Sigmoid colon (tissue), 7 donors: ENCODE measurements around the gene CCDC83. TPM values are rescaled to one million over a fixed set of nuclear protein-coding genes. Genes with fewer than 3 reads are reported as not detected.

Experiments used
- DNase-seq: peaks from one replicate; pipeline ENCODE4 v3.0.0-alpha.2; 2019
- H3K27ac ChIP-seq, 4 donors: fragments of 200-600 bp; sonication (generic); one replicate each; pipeline ENCODE4 v1.5.1; 2016 to 2019; ENCODE audit warnings: mild to moderate bottlenecking in 1 of 4
- H3K27me3 ChIP-seq, 3 donors: fragments of 200-600 bp; sonication (generic); one replicate each; pipeline ENCODE4 v1.5.1; 2019; ENCODE audit warnings: mild to moderate bottlenecking in 1 of 3
- H3K36me3 ChIP-seq, 4 donors: fragments of 200-600 bp; sonication (generic); one replicate each; pipeline ENCODE4 v1.5.1; 2016 to 2019
- H3K4me1 ChIP-seq, 4 donors: fragments of 200-600 bp; sonication (generic); one replicate each; pipeline ENCODE4 v1.5.1; 2017 to 2019
- H3K4me3 ChIP-seq, 4 donors: fragments of 200-600 bp; sonication (generic); one replicate each; pipeline ENCODE4 v1.5.1; 2017 to 2019; ENCODE audit warnings: mild to moderate bottlenecking in 2 of 4, moderate library complexity in 1 of 4
- H3K9me3 ChIP-seq, 4 donors: fragments of 200-600 bp in 3 of 4; sonication (generic) in 3 of 4; one replicate each; pipeline versions ENCODE4 v1.5.1 to v1.6.1; 2013 to 2019
- EP300 ChIP-seq, 4 donors: sonication (generic); formaldehyde crosslinking; IDR thresholded peaks; one replicate each; pipeline ENCODE4 v1.6.1; 2017; ENCODE audit warnings: antibody characterized with exemption in 4 of 4
- POLR2A ChIP-seq, 2 donors: fragments of 450-650 bp; IDR thresholded peaks; one replicate each; pipeline ENCODE4 v1.6.1; 2016; ENCODE audit warnings: antibody characterized with exemption in 2 of 2, mild to moderate bottlenecking in 2 of 2, moderate library complexity in 2 of 2
- POLR2AphosphoS5 ChIP-seq, 4 donors: sonication (generic); formaldehyde crosslinking; IDR thresholded peaks; one replicate each; pipeline ENCODE4 v1.6.1; 2017; ENCODE audit warnings: antibody characterized with exemption in 4 of 4
- WGBS, 2 donors: extraction: QIAGEN DNeasy Blood & Tissue Kit; methylation state at CpG; one replicate each; pipeline ENCODE4 v1.1.7; 2013; 5-methylcytosine and 5-hydroxymethylcytosine counted together
- intact Hi-C: fragments of 100-400 bp; cut with DNase I; formaldehyde crosslinking; loops from one replicate; pipeline ENCODE4 v1.15.1; 2023
- polyA plus RNA-seq, 3 donors: library from polyadenylated mRNA; stranded (reverse); fragments of 200-250 nt; gene quantifications; one replicate each; pipeline ENCODE4 v1.2.3, GENCODE V29; 2013
- total RNA-seq, 4 donors: library from RNA; depleted of rRNA; stranded (reverse); fragments of >200 nt; gene quantifications; one replicate each; pipeline ENCODE4 v1.1.0, GENCODE V29; 2016
- TF ChIP-seq, protein P1 (sequence below), 4 experiments: fragments of 450-650 bp in 3 of 4; fragments of 200-600 bp in 1 of 4; IDR thresholded peaks; one replicate each; pipeline ENCODE4 v1.5.1; 2016 to 2019; ENCODE audit warnings: antibody characterized with exemption in 4 of 4, mild to moderate bottlenecking in 3 of 4, moderate library complexity in 2 of 4
- donor health status: healthy with polysubstance abuse.
- donor health status: Bipolar disorder and iron deficiency.
- donor health status: healthy.

The CCDC83 gene
- total and polyA plus RNA-seq, 7 donors: not detected

DNA sequence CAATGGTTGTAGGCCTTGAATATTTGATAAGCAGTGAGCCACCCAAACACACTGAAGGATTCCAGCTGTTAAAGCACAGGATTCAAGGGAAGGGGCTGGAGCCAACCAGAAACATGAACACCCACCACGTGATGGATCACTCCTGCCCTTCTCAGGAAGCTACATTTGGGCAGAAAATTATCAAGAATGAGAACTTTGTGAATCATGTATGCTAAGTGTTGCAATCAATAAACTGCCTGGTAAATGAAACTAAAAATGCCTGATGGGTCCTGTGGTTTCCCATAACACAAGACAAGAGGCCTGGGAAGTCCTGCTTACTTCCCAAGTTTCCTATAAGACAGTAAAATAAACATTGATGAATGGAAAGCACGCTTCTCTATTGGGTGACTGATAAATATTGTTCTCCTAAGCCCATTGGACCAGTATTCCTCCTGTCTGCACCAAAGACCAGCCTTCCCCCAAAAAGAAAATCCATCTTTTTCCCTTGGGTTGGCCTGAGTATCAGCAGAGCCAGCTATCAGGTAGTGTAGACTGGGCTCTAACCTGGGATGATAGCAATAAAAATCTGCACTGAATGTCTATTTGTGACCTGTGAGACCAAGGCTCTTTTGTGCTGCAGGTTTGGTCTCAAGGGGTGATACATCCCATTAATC, 98.4 kb downstream of the CCDC83 start:
- 45 to 46% methylated on average over 2 of the region's 2 CpGs for WGBS, 2 donors
- peak overlapping the region in 2 of 4 donors; percentile 69 to 74 for H3K27ac ChIP-seq
- intact Hi-C loops: no loop called here

DNA sequence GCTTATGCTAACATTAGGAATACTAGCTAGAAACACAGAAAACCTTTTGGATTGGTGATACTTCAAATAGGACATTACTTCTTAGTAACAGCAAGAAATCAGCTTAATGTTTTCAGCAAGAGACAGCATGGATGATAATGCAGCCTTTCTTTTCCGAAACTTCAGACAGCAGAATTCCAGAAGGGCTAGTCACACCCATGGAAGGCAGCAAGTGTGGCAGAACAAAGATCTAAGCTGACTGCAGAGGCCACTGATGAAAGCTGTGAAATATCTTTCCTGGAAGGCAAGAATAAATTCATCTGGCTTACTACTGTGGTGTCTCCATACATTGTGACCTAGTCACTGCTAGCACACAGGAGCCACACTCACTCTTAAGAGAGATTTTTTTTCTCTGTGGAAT, 100.3 kb downstream of the CCDC83 start:
- Histone ChIP-seq H3K27me3 (no peaks in the 10 kb centered on the region), H3K4me3 (no peak overlapping the region), H3K9me3 (no peaks in the 10 kb centered on the region), H3K27ac (peak overlapping the region; percentile 42 to 74 (median 68)), H3K4me1 (peaks cover 0 to 34% (median 21%) of the 10 kb centered on the region in 4 donors), H3K36me3 (peaks cover 0 to 44% (median 2%) of the 10 kb centered on the region in 4 donors)
- 84 to 96% methylated on average over 1 of the region's 1 CpG for WGBS, 2 donors
- intact Hi-C loops: loop anchor here (5.0 kb wide), 1 partner anchor 87 kb away; no protein-coding TSS in a partner anchor
- no peak for DNase-seq
- TF ChIP-seq, protein P1, sequence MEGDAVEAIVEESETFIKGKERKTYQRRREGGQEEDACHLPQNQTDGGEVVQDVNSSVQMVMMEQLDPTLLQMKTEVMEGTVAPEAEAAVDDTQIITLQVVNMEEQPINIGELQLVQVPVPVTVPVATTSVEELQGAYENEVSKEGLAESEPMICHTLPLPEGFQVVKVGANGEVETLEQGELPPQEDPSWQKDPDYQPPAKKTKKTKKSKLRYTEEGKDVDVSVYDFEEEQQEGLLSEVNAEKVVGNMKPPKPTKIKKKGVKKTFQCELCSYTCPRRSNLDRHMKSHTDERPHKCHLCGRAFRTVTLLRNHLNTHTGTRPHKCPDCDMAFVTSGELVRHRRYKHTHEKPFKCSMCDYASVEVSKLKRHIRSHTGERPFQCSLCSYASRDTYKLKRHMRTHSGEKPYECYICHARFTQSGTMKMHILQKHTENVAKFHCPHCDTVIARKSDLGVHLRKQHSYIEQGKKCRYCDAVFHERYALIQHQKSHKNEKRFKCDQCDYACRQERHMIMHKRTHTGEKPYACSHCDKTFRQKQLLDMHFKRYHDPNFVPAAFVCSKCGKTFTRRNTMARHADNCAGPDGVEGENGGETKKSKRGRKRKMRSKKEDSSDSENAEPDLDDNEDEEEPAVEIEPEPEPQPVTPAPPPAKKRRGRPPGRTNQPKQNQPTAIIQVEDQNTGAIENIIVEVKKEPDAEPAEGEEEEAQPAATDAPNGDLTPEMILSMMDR (IDR thresholded peaks at IDR 0.05): no peak
- TF ChIP-seq POLR2AphosphoS5 (IDR thresholded peaks at IDR 0.05): no peak

More for the DNA sequence above, 98.4 kb downstream of the CCDC83 start:
- Histone ChIP-seq H3K4me3 (no peak overlapping the region), H3K9me3 (no peaks in the 10 kb centered on the region), H3K4me1 (peaks cover under 1 to 34% (median 21%) of the 10 kb centered on the region in 4 donors), H3K36me3 (peaks cover 0 to 27% (median 2%) of the 10 kb centered on the region in 4 donors), H3K27me3 (no peaks in the 10 kb centered on the region)
- DNase-seq: no peak
- TF ChIP-seq POLR2AphosphoS5 (IDR thresholded peaks at IDR 0.05) (no peak), POLR2A (IDR thresholded peaks at IDR 0.05) (no peak), EP300 (IDR thresholded peaks at IDR 0.05) (no peak)
- TF ChIP-seq, protein P1 (IDR thresholded peaks at IDR 0.05): no peak

DNA sequence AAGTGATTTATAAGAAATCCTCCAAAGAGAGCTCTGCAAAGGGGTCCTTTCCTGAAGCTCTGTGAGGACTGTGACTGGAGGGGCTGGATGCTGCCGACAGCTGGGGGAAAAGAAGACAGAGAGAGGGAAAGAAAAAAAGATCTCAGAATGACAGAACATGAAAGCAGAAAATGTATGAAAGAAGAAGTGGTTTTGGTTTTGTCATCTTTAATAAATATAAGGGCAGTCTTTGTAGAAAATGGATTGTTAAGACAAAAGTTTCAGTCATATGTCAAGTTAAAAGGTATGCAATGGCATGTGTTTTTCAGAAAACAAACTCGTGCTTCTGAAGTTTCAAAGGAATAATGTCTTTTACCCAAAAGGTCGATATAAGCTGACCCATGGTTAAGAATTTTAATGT, 105.5 kb downstream of the CCDC83 start:
- no peak for TF ChIP-seq POLR2AphosphoS5 (IDR thresholded peaks at IDR 0.05)
- TF ChIP-seq, protein P1 (IDR thresholded peaks at IDR 0.05): no peak
- intact Hi-C loops: no loop called here
- no peak overlapping the region for H3K4me3 ChIP-seq
- H3K27me3 ChIP-seq: no peaks in the 10 kb centered on the region
- H3K4me1 ChIP-seq: peaks cover 0 to 23% (median 14%) of the 10 kb centered on the region in 4 donors
- 76 to 81% methylated on average over 3 of the region's 3 CpGs for WGBS, 2 donors
- H3K27ac ChIP-seq: no peak overlapping the region
- no peaks in the 10 kb centered on the region for H3K9me3 ChIP-seq
- peaks cover 0 to 71% (median 2%) of the 10 kb centered on the region in 4 donors for H3K36me3 ChIP-seq
- no peak for DNase-seq

DNA sequence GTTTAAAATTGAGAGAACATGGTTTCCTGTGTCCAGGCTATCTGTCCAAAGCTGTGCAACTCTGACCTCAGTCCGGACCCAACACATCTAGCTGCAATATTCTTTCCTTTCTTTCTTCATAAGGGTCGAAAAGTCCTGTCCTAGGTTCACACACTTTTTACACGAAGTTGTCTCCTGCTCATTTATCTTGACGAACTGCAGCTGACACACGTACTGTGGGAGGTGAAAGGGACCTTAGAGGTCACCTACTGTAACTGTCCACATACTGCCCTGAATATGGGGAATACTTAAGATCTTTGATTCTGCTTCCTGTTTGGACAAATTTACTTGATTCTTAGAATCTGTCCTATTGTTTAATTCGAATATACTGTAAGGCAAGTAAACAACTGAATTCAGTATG, 105.9 kb downstream of the CCDC83 start:
- H3K27ac ChIP-seq: no peak overlapping the region
- peaks cover 0 to 19% (median 10%) of the 10 kb centered on the region in 4 donors for H3K4me1 ChIP-seq
- no peak for DNase-seq
- TF ChIP-seq, protein P1 (IDR thresholded peaks at IDR 0.05): no peak
- TF ChIP-seq POLR2AphosphoS5 (IDR thresholded peaks at IDR 0.05): no peak
- no peak for TF ChIP-seq POLR2A (IDR thresholded peaks at IDR 0.05)
- TF ChIP-seq EP300 (IDR thresholded peaks at IDR 0.05): no peak
- H3K27me3 ChIP-seq: no peaks in the 10 kb centered on the region
- WGBS, 2 donors: 65 to 67% methylated on average over 6 of the region's 6 CpGs
- intact Hi-C loops: no loop called here
- peaks cover 0 to 69% (median 5%) of the 10 kb centered on the region in 4 donors for H3K36me3 ChIP-seq
- no peak overlapping the region for H3K4me3 ChIP-seq
- no peaks in the 10 kb centered on the region for H3K9me3 ChIP-seq
